IPS-18c (cell line): ENCODE data around the gene ALG10.

Source experiments
- H3K4me3 ChIP-seq: 2 replicates; pipeline ENCODE4 v1.7.0; 2013; ENCODE audit warnings: low read depth, mild to moderate bottlenecking, low read length, moderate library complexity; ENCODE audit not compliant: insufficient read depth
- H3K9me3 ChIP-seq: one replicate; pipeline ENCODE4 v1.6.1; 2013; ENCODE audit warnings: mild to moderate bottlenecking, low read length, moderate library complexity; ENCODE audit not compliant: control insufficient read depth, insufficient read depth

The ALG10 gene

DNA sequence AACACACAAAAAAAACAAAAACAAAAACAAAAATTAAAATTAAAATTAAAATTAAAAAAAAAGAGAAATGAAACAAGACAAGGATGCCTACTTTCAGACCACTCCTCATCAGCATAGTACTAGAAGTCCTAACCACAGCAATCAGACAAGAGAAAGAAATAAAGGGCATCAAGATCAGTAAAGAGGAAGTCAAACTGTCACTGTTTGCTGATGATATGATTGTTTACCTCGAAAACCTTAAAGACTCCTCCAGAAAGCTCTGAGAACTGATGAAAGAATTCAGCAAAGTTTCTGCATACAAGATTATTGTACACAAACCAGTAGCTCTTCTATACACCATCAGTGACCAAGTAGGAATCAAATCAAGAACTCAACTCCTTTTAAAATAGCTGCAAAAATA, 29.2 kb downstream of the ALG10 start:
- Histone ChIP-seq H3K4me3 (no peak overlapping the region), H3K9me3 (peaks cover 10% of the 10 kb centered on the region)

DNA sequence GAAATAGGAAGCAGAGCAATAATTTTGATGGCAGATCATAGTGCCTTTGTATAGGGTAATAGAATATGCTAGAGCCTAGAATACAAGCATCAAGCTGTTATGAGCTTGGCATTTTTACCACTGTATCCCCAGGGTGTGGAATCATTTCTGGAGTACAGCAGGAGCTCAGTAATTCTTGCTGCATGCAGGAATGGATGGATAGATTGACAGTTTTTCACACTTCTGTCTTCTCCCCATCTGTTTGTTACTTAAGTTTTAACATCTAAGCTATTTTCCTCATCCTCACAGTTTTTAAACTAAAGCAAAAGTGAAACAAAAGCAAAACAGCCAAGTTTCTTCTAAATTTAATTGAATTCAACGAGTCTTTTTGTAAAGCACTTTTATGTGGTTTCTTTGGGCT, 32.6 kb downstream of the ALG10 start:
- Histone ChIP-seq H3K9me3 (peaks cover 3% of the 10 kb centered on the region), H3K4me3 (no peak overlapping the region)
